HepG2 (cell line): ENCODE measurements around the gene TAMM41.

Experiments used
- ATF1 ChIP-seq: IDR thresholded peaks from 2 replicates; pipeline ENCODE4 v1.6.1; 2016; ENCODE audit warnings: mild to moderate bottlenecking, control low read depth
- CTCF ChIP-seq: sonication (generic); formaldehyde crosslinking; IDR thresholded peaks from 2 replicates; pipeline ENCODE4 v1.5.0; 2020; ENCODE audit warnings: mild to moderate bottlenecking, missing genetic modification reagents, moderate library complexity
- E2F1 ChIP-seq: sonication (generic); formaldehyde crosslinking; IDR thresholded peaks from 2 replicates; pipeline ENCODE4 v1.5.0; 2020; ENCODE audit warnings: missing genetic modification reagents
- EP300 ChIP-seq, 3 experiments: sonication (generic) in 1 of 3; formaldehyde crosslinking in 1 of 3; IDR thresholded peaks; 2 replicates each; pipeline versions ENCODE4 v1.5.1 to v1.6.1; 2011 to 2020; ENCODE audit warnings: low read depth in 2 of 3, low read length in 2 of 3, borderline replicate concordance in 1 of 3, improper control_type of control experiment in 1 of 3, mild to moderate bottlenecking in 1 of 3, missing genetic modification reagents in 1 of 3, moderate library complexity in 1 of 3
- EZH2 ChIP-seq: conservative IDR thresholded peaks from 2 replicates; pipeline ENCODE4 v1.6.1; 2012; ENCODE audit warnings: mild to moderate bottlenecking, low read depth, low read length, moderate library complexity
- MAFK ChIP-seq, 2 experiments: IDR thresholded peaks in 1 of 2; conservative IDR thresholded peaks in 1 of 2; 2 replicates each; pipeline ENCODE4 v1.6.1; 2011; ENCODE audit warnings: improper control_type of control experiment in 2 of 2, low read length in 2 of 2
- MLLT10 ChIP-seq: sonication (generic); formaldehyde crosslinking; IDR thresholded peaks from 2 replicates; pipeline ENCODE4 v1.4.0; 2020; ENCODE audit warnings: missing genetic modification reagents
- MXI1 ChIP-seq: IDR thresholded peaks from 3 replicates; pipeline ENCODE4 v1.6.1; 2012; ENCODE audit warnings: low read depth, low read length, inconsistent platforms, borderline replicate concordance
- POLR2A ChIP-seq, 2 experiments: IDR thresholded peaks; 2 replicates each; pipeline ENCODE4 v1.6.1; 2011; ENCODE audit warnings: low read depth in 2 of 2, low read length in 2 of 2, mild to moderate bottlenecking in 1 of 2, moderate library complexity in 1 of 2; ENCODE audit not compliant: insufficient read depth in 1 of 2
- ZMAT3 ChIP-seq: sonication (generic); formaldehyde crosslinking; conservative IDR thresholded peaks from 2 replicates; pipeline ENCODE4 v1.7.0; 2021; ENCODE audit warnings: missing genetic modification reagents
- ZNF543 ChIP-seq: sonication (generic); formaldehyde crosslinking; IDR thresholded peaks from 2 replicates; pipeline ENCODE4 v1.4.0; 2020; ENCODE audit warnings: mild to moderate bottlenecking, missing genetic modification reagents

GRCh38 chr3:11757441-11757875 is 89.2 kb downstream of the TAMM41 start:
- TF ChIP-seq EP300 (IDR thresholded peaks at IDR 0.05; ENCODE audit: low read depth in 2 of 2, low read length in 2 of 2), result no peak
- TF ChIP-seq EP300 (CRISPR knock-in tag; IDR thresholded peaks at IDR 0.05; ENCODE audit: borderline replicate concordance), result no peak
- no peak for TF ChIP-seq E2F1 (CRISPR knock-in tag)
- no peak for TF ChIP-seq ZMAT3
- no peak for TF ChIP-seq POLR2A (IDR thresholded peaks at IDR 0.05; ENCODE audit: insufficient read depth in 1 of 2, low read depth in 2 of 2, low read length in 2 of 2)
- no peak for TF ChIP-seq MXI1
- no peak for TF ChIP-seq EZH2
- no peak for TF ChIP-seq CTCF (CRISPR knock-in tag)
- no peak for TF ChIP-seq MAFK (conservative IDR thresholded peaks at IDR 0.05 in 1 of 2, IDR thresholded peaks at IDR 0.05 in 1 of 2; ENCODE audit: low read length in 2 of 2)
- TF ChIP-seq ZNF543, result no peak
- TF ChIP-seq ATF1, result no peak
- no peak for TF ChIP-seq MLLT10 (CRISPR knock-in tag)
